HG02885 (cell line): ENCODE data around the gene TOB1.
"Not testable (repeated sequence)": the region's sequence is repeated elsewhere in the genome, so short reads cannot be mapped to it uniquely, and the experiment has no call there.

Experiments
- ATAC-seq: cut with Tn5 transposase; IDR thresholded peaks from one replicate; pipeline ENCODE4 v1.9.1; 2021; ENCODE audit warnings: mild to moderate bottlenecking; ENCODE audit not compliant: unreplicated experiment, poor library complexity

Gene TOB1

DNA sequence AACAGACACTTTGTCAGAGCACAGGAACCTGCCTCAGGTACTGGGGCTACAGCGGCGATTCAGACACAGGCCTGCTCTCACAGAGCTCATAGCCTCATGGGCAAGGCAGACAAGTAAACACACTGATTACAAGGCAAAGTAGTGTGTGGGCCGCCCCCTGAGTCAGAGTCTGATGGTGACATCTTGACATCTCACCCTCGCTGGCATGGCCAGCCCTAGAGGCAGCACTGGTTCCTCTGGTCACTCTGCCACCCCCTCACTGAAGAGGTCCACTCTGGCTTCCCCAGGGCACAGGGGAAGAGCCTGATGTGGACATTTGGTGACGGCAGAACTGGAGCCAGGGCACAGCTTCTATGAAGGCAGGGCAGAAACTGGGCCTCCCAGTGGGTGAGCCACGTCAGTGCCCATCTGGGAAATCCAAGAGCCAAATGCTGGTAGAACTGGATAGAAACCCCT is 32.9 kb upstream of the TOB1 start:
- ATAC-seq: no peak

DNA sequence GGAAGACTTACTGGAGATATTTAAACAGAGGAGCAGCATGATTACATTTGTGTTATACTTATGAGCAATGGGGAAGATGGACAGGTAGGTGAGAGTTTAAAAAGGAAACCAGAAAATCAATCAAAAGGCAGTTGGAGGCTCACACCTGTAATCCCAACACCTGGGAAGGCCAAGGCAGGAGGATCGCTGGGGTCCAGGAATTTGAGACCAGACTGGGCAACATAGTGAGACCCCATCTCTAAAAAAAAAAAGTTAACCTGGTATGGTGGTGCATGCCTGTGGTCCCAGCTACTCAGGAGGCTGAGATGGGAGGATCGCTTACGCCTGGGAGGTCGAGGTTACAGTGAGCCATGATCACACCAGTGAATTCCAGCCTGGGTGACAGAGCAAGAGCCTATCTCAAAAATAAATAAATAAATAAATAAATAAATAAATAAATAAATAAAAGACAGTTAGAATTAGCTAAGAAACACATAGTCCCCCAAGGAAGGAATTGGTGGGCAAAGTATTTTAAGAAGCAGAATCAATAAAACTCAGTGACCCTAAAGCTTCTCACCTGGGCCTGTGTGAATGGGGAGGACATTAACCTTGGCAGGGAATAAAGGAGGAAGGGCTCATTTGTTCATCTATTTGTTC is 32.3 kb upstream of the TOB1 start:
- no peak for ATAC-seq

DNA sequence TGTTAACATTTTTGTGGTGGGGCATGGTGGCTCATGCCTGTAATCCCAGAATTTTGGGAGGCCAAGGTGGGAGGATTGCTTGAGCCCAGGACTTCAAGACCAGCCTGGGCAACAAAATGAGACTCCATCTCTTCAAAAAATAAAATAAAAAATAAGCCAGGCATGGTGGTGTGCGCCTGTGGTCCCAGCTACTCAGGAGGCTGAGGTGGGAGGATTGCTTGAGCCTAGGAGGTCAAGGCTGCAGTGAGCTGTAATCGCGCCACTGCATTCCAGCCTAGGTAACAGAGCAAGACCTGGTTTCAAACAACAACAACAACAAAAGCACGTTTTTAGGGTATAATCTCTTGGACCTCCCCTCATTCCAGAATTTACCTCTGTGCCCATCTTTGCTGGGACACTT is 28.4 kb upstream of the TOB1 start:
- not testable (repeated sequence) for ATAC-seq

DNA sequence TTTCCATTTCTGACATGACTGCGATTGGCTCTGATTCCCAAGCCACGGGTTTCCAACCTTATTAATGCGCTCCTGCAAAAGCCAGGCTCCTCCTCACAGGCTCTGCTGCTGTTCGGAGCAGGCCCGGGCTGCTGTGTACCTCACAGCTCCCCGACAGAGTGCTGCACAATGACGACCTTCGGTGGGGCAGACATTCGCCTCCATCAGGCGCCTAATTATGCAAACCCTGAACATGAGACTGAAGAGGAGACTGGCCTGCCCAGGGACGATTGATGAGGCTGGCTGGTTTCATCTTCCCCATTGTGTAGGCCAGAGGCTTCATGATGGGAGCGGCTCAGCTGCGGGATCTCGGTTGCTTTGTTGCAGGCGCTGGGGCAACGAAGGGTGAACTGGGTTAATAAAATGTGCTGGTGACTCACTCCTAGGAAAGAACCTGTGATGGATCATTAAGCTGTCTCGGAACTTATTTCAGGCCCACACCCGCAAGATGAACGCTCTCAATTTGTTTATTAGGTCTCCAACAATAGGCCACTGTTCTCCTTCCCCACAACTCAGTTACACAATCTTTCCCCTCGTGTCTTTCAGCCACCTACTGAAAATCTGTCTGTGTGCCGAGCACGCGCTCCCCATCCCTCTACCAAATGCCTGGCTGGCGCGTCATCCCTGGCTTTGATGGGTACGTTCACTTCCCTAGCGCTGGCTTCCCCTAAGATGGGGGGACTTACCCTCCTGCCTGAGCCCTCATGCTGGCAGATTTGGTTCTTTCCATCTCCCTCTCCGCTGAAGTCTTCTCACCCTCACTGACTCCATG is 27.2 kb upstream of the TOB1 start:
- no peak for ATAC-seq

DNA sequence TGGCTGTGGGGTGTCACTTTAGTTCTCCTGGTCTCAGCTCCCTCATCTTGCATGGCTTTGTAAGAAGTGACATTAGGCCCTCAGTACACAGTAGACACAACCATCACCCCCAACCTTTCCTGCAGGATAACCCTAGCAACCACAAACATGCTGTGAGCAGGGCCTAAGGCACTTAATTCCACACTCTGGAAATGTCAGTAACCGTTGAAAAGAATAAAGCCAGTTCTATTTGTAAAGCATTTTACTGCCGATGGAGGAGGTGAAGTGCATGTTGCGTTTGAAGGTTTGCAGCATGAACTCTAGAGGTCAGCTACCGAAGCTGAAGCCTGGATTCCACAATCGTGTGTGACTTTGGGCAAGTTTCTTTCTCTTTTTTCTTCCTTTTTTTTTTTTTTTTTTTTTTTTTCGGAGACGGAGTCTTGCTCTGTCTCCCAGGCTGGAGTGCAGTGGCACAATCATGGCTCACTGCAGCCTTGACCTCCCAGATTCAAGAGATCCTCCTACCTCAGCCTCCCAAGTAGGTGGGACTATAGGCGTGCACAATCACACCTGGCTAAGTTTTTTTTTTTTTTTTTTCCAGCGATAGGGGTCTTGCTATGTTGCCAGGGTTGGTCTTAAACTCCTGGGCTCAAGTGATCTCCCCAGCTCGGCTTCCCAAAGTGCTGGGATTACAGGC is 26.1 kb upstream of the TOB1 start:
- no peak for ATAC-seq

DNA sequence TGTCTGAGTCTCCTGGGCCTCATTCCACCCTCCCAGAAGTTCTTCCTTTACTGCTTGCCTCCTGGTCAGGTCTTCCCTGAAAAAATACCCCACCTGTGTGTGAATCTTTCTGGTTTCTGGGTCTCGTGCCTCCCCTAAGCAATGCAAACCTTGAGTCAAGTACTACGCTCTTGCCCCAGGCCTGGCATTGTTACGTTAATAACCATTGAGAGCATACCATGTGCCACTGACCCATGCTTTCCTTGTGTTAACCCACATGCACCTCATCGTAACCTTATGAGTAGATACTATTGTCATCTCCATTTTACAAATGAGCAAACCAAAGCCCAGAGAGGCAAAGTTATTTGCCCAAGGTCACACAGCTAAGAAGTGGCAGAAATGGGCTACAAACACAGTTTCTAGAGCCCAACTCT is 25.4 kb upstream of the TOB1 start:
- no peak for ATAC-seq

DNA sequence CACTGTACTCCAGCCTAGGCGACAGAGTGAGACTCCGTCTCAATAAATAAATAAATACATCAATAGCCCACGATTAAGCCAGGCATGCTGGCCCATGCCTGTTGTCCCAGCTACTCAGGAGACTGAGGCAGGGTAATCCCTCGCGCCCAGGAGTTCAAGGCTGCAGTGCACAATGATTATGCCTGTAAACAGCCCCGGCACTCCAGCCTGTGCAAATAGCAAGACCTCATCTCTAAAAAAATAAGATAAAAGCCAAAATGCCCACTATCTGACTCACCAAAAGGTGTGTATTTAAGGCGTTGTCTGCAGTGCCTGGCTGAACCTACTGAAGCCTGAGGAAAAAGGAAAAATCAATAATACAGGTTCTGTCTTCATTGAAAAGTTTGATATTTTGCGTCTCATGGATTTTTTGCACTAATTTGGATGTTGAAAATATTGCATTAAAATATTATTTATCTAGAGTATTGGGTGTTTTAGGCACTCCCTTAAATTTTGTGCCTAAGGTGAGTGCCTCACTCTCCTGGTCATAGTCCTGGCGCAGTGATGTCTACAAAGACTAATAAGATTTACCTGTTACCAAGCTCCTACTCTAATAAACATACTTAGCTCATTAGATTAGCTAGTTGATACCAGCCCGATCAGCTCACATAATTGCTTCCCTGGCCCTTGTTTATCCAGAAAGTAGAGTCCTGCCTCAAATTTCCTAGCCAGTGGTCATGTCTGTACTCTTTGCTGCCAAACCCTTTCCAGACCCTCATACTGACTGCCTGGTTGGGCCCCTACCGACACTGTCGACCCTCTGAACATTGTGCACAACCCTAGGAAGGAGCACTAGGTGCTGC is 24.7 kb upstream of the TOB1 start:
- ATAC-seq: no peak

DNA sequence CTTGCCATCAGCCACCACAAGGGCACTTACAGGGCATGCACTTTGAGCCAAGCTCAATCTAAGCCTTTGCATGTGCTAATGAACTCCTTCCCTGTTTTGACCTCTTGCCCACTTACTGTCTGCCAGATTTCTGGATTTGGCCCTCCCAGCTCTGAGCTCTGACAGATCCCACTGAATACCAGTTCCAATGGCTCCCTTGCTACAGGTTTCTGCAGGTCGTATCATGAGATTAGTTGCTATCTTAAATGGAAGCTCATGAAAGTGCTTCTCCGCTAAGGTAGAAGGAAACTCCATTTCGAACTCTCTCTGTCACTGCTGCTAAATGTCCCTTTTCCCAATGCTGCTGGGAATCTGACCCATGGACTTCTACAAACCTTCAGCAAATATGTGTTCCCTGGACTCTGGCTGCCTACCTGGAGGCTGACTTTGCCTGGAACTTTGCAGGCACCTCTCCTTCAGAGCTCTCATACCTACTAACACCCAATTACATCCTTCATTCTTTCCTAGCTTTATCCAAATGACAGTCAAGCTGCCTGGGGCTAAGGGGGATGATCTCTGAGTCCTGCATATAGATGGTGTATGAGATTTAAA is 23.5 kb upstream of the TOB1 start:
- no peak for ATAC-seq

DNA sequence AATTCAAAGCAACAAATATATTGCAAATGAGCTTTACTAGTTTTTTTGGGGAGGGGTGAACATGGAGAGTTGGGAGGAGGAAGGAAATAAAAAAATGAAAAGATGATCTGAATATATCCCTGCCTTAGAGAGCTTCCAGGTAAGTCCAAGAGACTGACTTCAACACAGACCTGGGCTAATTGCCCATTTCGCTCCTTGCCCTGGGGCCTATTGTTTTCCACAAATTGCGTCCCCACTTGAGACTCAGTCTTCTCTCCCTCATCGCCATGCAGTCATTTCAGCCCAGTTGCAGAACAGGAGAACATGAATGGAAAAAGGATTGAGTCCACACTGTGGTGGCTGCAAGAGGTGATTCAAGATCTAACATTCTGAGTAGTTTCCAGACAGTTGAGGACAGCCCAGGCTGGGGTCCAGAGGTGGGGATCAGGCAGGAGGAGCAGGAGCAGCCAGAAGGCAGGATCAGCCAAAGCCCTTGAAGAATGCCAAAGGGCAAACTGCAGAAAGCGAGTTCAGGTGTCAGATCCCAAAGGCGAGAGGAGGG is 21.6 kb upstream of the TOB1 start:
- ATAC-seq: no peak

DNA sequence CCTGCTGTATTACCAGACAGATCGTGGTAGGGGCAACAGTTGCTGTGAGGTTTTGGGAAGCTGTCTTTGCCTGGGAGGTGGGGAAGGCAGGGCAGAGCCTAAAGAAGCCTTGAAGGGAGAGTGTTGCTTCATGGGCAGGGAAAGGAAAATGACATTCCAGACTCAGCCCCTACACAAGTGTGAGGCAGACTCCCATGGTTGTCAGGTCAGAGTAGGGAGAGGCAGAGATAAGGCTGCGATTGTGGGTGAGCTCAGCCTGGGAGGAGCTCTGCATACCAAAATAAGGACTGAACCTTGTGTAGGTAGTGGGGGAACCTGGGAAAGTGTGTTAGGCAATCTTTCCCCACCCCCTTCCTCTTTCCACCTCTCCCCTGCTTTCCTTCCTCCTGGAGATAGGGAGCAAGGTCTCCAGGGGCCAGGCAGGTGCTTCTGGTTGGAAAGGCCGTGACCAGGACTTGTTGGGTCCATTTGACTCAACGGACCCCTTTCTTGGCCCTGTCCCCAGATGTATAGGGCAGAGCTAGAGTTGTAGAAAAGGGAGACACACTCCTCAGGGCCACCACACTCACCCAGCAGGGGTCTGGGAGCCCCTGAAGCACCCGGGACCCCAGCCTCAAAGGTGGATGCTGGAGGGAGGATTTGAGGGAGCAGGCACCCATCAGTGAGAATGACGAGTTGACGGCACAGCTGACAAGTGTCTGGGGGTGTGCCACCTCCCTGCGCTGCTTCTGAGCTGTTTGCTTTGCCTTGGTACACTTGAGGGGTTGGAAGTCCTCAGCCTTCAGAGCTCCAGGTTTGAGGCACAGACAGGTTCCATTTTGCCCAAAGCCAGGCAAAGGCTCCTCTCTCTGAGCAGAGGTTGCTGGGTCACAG is 18.5 kb upstream of the TOB1 start:
- no peak for ATAC-seq

DNA sequence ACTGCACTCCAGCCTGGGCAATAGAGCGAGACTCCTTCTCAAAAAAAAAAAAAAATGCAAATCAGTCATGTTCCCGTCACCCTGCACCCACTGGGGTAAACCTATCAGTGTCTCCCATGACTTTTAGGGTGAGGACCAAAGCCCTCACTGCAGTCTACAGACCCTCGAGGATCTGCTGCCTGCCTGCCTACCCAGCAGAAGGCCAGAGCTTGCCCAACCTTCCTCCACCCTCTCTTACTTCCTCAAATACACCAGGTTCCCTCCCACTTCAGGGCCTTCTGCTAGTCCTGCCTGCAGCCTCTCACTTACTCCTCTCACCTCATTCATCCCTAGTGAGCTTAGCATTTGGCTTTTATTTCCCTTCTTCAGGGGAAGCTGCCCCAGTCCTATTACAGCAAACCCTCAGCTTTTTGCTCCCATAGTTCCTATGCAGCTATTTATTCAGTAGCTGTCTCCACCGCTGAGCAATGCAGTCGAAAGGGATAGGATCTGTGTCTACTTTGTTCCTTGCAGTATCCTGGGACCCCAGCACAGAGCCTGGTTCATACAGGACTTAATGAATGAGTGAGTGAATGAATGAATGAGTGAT is 17.8 kb upstream of the TOB1 start:
- no peak for ATAC-seq

DNA sequence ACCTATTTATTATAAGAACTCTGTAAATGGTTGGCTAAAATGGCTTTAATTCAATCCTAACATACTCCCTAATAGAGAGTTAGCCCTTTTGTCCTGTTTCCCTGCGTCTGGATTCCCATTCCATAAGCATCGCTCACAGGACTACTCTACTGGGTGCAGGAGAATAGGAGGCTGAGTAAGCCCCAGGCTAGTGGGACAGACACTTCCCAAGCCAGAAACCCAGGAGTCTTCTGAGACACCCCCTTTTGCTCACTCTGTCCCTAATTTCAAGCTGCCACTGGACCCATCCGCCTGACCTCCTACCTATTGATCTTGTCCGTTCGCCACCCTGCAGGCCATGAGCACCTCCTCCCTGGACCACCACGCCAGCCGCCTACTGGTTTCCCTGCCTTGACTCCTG is 16.7 kb upstream of the TOB1 start:
- ATAC-seq: no peak

DNA sequence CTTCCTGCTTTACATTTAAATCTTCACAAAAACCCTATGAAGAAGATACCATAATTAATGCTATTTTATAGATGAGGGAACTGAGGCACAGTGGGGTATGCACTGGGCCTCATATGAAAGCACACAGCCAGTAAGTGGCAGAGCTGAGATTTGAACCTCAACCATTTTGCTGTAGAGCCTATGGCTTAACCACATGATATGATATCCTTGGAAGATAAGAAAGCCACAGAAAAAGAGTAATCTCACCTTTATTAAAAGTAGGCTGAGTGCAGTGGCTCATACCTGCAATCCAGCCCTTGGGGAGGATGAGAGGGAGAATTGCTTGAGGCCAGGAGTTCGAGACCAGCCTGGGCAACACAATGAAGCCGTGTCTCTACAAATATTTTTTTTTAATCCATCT is 15.0 kb upstream of the TOB1 start:
- ATAC-seq: no peak

DNA sequence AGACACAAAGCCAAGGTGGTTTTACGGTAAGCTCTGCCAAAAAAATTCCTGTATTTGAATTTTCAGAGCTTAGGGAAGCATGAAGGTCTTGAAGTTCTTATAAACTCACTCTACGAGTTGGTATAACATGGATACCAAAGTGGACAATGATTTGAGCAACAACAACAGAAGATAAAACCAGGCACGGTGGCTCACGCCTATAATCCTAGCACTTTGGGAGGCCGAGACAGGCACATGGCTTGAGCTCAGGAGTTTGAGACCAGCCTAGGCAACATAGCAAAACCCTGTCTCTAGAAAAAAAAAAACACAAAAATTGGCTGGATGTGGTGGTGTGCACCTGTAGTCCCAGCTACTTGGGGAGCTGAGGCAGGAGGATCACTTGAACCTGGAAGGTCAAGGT is 12.9 kb upstream of the TOB1 start:
- no peak for ATAC-seq

DNA sequence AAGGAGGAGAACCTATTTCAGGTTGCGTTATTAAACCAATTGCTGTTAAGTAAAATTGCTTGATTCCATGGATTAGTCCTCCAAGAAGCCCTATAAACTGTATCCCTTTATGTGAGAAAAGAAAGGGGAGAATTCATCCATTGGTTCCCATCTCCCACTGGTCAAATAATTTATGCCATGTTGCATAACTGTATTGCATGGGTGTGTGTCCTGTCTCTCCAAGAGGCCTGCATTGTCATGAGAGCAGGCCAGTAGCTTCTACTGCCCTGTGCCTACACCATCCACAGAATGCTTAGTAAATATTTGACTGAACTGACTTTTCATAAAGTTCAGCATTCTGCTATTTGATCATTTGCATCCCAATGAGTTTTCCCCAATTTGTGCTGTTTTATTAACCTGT is 11.7 kb upstream of the TOB1 start:
- ATAC-seq: no peak

DNA sequence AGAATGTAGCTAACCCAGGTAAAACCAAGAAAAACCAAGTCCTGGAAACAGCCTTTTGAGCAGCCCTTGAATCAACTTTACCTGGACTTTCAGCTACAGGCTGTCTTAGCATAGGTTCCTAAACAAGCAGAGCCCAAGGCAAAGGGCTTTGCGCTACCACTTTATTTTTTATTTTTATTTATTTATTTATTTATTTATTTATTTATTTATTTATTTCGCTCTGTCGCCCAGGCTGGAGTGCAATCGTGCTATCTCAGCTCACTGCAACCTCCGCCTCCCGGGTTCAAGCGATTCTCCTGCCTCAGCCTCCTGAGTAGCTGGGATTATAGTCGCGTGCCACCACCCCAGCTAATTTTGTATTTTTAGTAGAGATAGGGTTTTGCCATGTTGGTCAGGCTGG is 10.9 kb upstream of the TOB1 start:
- ATAC-seq: not testable (repeated sequence)

DNA sequence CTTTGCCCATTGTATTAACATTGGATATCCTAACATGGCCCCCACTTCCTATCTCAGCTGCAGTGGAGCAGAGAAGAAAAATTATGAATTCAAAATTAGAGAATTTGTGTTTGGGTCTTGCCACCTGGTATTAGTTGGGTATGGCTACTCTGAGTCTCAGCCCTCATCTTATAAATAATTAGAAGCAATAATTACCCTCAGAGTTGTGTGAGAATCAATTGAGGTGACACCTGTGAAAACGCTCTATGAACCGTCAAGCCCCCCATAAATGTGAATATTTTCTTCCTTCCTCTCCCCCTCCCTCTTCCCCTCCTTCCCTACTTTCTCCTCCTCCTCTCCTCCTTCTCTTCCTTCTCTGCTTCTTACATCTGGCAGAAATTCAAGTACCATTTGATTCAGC is 8.9 kb upstream of the TOB1 start:
- no peak for ATAC-seq

DNA sequence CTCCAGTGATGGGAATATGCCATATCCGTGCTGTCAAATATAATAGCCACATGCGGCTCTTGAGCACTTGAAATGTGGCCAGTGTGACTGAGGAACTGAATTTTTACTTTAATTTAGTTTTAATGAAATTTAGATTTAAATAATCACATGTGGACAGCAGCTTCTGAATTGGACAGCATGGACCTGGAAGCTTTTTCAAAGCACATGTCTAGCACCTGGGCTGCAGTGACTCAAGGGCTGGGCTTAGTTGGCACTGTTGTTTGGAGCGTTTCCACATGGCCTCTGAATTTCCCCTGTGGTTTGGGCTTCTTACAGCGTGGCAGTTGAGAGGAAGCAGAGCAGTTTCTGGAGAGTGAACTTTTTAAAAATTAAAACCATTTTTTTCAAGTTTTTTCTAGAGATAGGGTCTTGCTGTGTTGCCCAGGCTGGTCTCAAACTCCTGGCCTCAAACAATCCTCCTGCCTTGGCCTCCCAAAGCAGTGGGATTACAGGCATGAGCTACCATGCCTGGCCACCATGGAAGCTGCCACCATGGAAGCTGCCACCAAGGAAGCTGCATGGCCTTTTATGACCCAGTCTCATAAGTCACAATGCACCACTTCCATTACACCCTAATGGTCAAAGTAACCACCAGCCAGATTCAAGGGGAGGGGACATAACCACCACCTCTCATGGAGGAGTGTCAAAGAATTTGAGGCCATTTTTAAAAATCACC is 6.7 kb upstream of the TOB1 start:
- no peak for ATAC-seq
